ENCODE data around the gene NAA40. TPM values are rescaled to one million over a fixed set of nuclear protein-coding genes. Genes with fewer than 3 reads are reported as not detected.

Gene NAA40
- total and polyA plus RNA-seq, 2 of the 13 experiments (the other 11 are each of a cell fraction or from before 2014, with no cell fraction given): 11.1 to 17.9 TPM

- TF ChIP-seq ZNF407 (CRISPR knock-in tag; IDR thresholded peaks at IDR 0.05; ENCODE audit: not compliant biosample characterization) (peak; percentile 94), ZNF737 (CRISPR knock-in tag; IDR thresholded peaks at IDR 0.05; ENCODE audit: borderline replicate concordance) (no peak), ZNF225 (CRISPR knock-in tag; IDR thresholded peaks at IDR 0.05) (no peak; the same call in 1 of the 2 replicates), POLR2AphosphoS2 (IDR thresholded peaks at IDR 0.05; ENCODE audit: low read depth, low read length) (no peak), ISX (CRISPR knock-in tag; conservative IDR thresholded peaks at IDR 0.05) (peak; percentile 53; the same call in 1 of the 2 replicates), ZNF512B (CRISPR knock-in tag; IDR thresholded peaks at IDR 0.05; ENCODE audit: borderline replicate concordance) (no peak), KAT2B (IDR thresholded peaks at IDR 0.05; ENCODE audit: borderline replicate concordance, low read depth, low read length) (no peak), PCBP1 (IDR thresholded peaks at IDR 0.05; ENCODE audit: borderline replicate concordance, low read depth, low read length) (peak; percentile 94), ZC3H13 (CRISPR knock-in tag; IDR thresholded peaks at IDR 0.05) (no peak), NR2F6 (IDR thresholded peaks at IDR 0.05) (no peak), NR2F6 (CRISPR knock-in tag; IDR thresholded peaks at IDR 0.05) (peak; percentile 30; the same call in 1 of the 2 replicates), ZMYM2 (CRISPR knock-in tag; IDR thresholded peaks at IDR 0.05) (no peak), RCOR2 (CRISPR knock-in tag; IDR thresholded peaks at IDR 0.05) (no peak), ZNF496 (CRISPR knock-in tag; IDR thresholded peaks at IDR 0.05; ENCODE audit: insufficient replicate concordance) (no peak), U2AF2 (IDR thresholded peaks at IDR 0.05; ENCODE audit: low read depth, low read length) (peak; percentile 96)
- TF ChIP-seq, protein P1, sequence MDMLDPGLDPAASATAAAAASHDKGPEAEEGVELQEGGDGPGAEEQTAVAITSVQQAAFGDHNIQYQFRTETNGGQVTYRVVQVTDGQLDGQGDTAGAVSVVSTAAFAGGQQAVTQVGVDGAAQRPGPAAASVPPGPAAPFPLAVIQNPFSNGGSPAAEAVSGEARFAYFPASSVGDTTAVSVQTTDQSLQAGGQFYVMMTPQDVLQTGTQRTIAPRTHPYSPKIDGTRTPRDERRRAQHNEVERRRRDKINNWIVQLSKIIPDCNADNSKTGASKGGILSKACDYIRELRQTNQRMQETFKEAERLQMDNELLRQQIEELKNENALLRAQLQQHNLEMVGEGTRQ (IDR thresholded peaks at IDR 0.05; ENCODE audit: low read depth, low read length): no peak
- TF ChIP-seq, protein P1 (CRISPR knock-in tag; IDR thresholded peaks at IDR 0.05; ENCODE audit: borderline replicate concordance): no peak
These were observed 47.5 kb downstream of the NAA40 start, which contains the start of gene OTUB1 (continued) for GRCh38 chr11:63986156-63986931.
